H9 (cell line): ENCODE results near the gene CD79B. TPM values are rescaled to one million over a fixed set of nuclear protein-coding genes. Genes with fewer than 3 reads are reported as not detected.

Source experiments
- DNase-seq: peaks from one replicate; pipeline ENCODE4 v3.0.0-alpha.2; 2017
- H2AFZ ChIP-seq: one replicate; pipeline ENCODE4 v1.6.1; 2013; ENCODE audit warnings: mild to moderate bottlenecking, low read length, control low read depth, moderate library complexity
- H2AK5ac ChIP-seq: 2 replicates; pipeline ENCODE4 v1.6.1; 2013; ENCODE audit warnings: low read length, control low read depth, mixed read lengths; ENCODE audit not compliant: insufficient read length
- H2BK120ac ChIP-seq: one replicate; pipeline ENCODE4 v1.6.1; 2013; ENCODE audit warnings: low read depth, mild to moderate bottlenecking, low read length, control low read depth, inconsistent platforms; ENCODE audit not compliant: poor library complexity, severe bottlenecking
- H2BK12ac ChIP-seq: 2 replicates; pipeline ENCODE4 v1.6.1; 2013; ENCODE audit warnings: low read length, control low read depth, mixed read lengths, low read depth; ENCODE audit not compliant: insufficient read length
- H2BK15ac ChIP-seq: 2 replicates; pipeline ENCODE4 v1.6.1; 2013; ENCODE audit warnings: low read depth, low read length, control low read depth
- H2BK20ac ChIP-seq: one replicate; pipeline ENCODE4 v1.6.1; 2013; ENCODE audit warnings: low read depth, mild to moderate bottlenecking, low read length, control low read depth, inconsistent platforms; ENCODE audit not compliant: poor library complexity, severe bottlenecking
- H2BK5ac ChIP-seq: 2 replicates; pipeline ENCODE4 v1.6.1; 2013; ENCODE audit warnings: low read length, control low read depth, mixed read lengths; ENCODE audit not compliant: insufficient read length
- H3K14ac ChIP-seq: 2 replicates; pipeline ENCODE4 v1.6.1; 2013; ENCODE audit warnings: low read length, control low read depth; ENCODE audit not compliant: insufficient read depth
- H3K18ac ChIP-seq: 2 replicates; pipeline ENCODE4 v1.6.1; 2013; ENCODE audit warnings: low read depth, mild to moderate bottlenecking, mixed read lengths, low read length, control low read depth; ENCODE audit not compliant: insufficient read length
- H3K23ac ChIP-seq: 2 replicates; pipeline ENCODE4 v1.6.1; 2013; ENCODE audit warnings: low read length, control low read depth, mixed read lengths, low read depth; ENCODE audit not compliant: insufficient read length
- H3K23me2 ChIP-seq: 2 replicates; pipeline ENCODE4 v1.6.1; 2013; ENCODE audit warnings: low read depth, mild to moderate bottlenecking, mixed read lengths, low read length, control low read depth; ENCODE audit not compliant: insufficient read length, poor library complexity, severe bottlenecking
- H3K27ac ChIP-seq: 2 replicates; pipeline ENCODE4 v1.5.1; 2013; ENCODE audit warnings: low read length, control low read depth, mixed read lengths, low read depth; ENCODE audit not compliant: insufficient read length
- H3K27me3 ChIP-seq: 2 replicates; pipeline ENCODE4 v1.6.1; 2013; ENCODE audit warnings: low read length, control low read depth, inconsistent platforms; ENCODE audit not compliant: insufficient read depth
- H3K4ac ChIP-seq: 2 replicates; pipeline ENCODE4 v1.6.1; 2013; ENCODE audit warnings: low read depth, mild to moderate bottlenecking, control low read depth, inconsistent platforms, low read length, moderate library complexity
- H3K4me1 ChIP-seq: 2 replicates; pipeline ENCODE4 v1.6.1; 2013; ENCODE audit warnings: low read length, control low read depth, inconsistent platforms; ENCODE audit not compliant: insufficient read depth
- H3K4me2 ChIP-seq: 2 replicates; pipeline ENCODE4 v1.6.1; 2013; ENCODE audit warnings: low read length, control low read depth, mixed read lengths; ENCODE audit not compliant: insufficient read length, insufficient read depth
- H3K56ac ChIP-seq: 2 replicates; pipeline ENCODE4 v1.6.1; 2013; ENCODE audit warnings: low read depth, mild to moderate bottlenecking, mixed read lengths, low read length, control low read depth; ENCODE audit not compliant: insufficient read length
- H3K79me1 ChIP-seq: 2 replicates; pipeline ENCODE4 v1.6.1; 2013; ENCODE audit warnings: low read depth, mild to moderate bottlenecking, moderate library complexity, low read length, control low read depth, inconsistent platforms; ENCODE audit not compliant: insufficient read depth, poor library complexity, severe bottlenecking
- H3K79me2 ChIP-seq: 2 replicates; pipeline ENCODE4 v1.6.1; 2013; ENCODE audit warnings: low read length, control low read depth, inconsistent platforms; ENCODE audit not compliant: insufficient read depth
- H3K9ac ChIP-seq: 2 replicates; pipeline ENCODE4 v1.6.1; 2013; ENCODE audit warnings: low read length, control low read depth, mixed read lengths; ENCODE audit not compliant: insufficient read length; ENCODE audit errors: extremely low read depth
- H3K9me3 ChIP-seq: one replicate; pipeline ENCODE4 v1.6.1; 2013; ENCODE audit warnings: low read depth, low read length, inconsistent platforms; ENCODE audit not compliant: control insufficient read depth
- H3T11ph ChIP-seq: one replicate; pipeline ENCODE4 v1.6.1; 2013; ENCODE audit warnings: mild to moderate bottlenecking, low read length, control low read depth, inconsistent platforms
- H4K20me1 ChIP-seq: one replicate; pipeline ENCODE4 v1.6.1; 2013; ENCODE audit not compliant: control insufficient read depth, insufficient read length, insufficient read depth
- H4K5ac ChIP-seq: 2 replicates; pipeline ENCODE4 v1.6.1; 2013; ENCODE audit warnings: low read depth, mild to moderate bottlenecking, mixed read lengths, low read length, control low read depth; ENCODE audit not compliant: insufficient read length
- H4K8ac ChIP-seq: replicated peaks from 2 replicates; pipeline ENCODE4 v1.6.1; 2013; ENCODE audit warnings: low read length, control low read depth, mixed read lengths, low read depth; ENCODE audit not compliant: insufficient read length
- H4K91ac ChIP-seq: 2 replicates; pipeline ENCODE4 v1.6.1; 2013; ENCODE audit warnings: low read depth, mild to moderate bottlenecking, moderate library complexity, mixed read lengths, low read length, control low read depth; ENCODE audit not compliant: insufficient read length
- H3K27ac Mint-ChIP-seq, 3 experiments: 2 replicates in 2 of 3; 3 replicates in 1 of 3; pipeline ENCODE4 v1.8.0; 2020 to 2021; ENCODE audit warnings: mixed read lengths in 3 of 3, mild to moderate bottlenecking in 1 of 3, moderate library complexity in 1 of 3
- H3K27me3 Mint-ChIP-seq: 2 replicates; pipeline ENCODE4 v1.8.0; 2021; ENCODE audit warnings: low read depth, mild to moderate bottlenecking, moderate library complexity, mixed read lengths
- H3K36me3 Mint-ChIP-seq, 3 experiments: 2 replicates in 2 of 3; 3 replicates in 1 of 3; pipeline ENCODE4 v1.8.0; 2020 to 2021; ENCODE audit warnings: low read depth in 3 of 3, mixed read lengths in 3 of 3; ENCODE audit not compliant: insufficient read depth in 1 of 3
- H3K4me1 Mint-ChIP-seq, 2 experiments: 2 replicates each; pipeline ENCODE4 v1.8.0; 2020; ENCODE audit warnings: mixed read lengths in 2 of 2
- H3K4me3 Mint-ChIP-seq, 2 experiments: 2 replicates in 1 of 2; 3 replicates in 1 of 2; pipeline ENCODE4 v1.8.0; 2020 to 2021; ENCODE audit warnings: mild to moderate bottlenecking in 2 of 2, mixed read lengths in 2 of 2, moderate library complexity in 1 of 2
- H3K9me3 Mint-ChIP-seq, 2 experiments: 2 replicates in 1 of 2; 3 replicates in 1 of 2; pipeline ENCODE4 v1.8.0; 2020; ENCODE audit warnings: mild to moderate bottlenecking in 2 of 2, mixed read lengths in 2 of 2, moderate library complexity in 1 of 2
- CTCF ChIP-seq: fragments of 200-600 bp; sonication (generic); conservative IDR thresholded peaks from 3 replicates; pipeline ENCODE4 v1.8.0; 2021; ENCODE audit warnings: antibody characterized with exemption, mild to moderate bottlenecking
- WGBS: extraction: QIAGEN DNeasy Blood & Tissue Kit; methylation state at CpG from one replicate; pipeline ENCODE4 v1.1.7; 2013; ENCODE audit warnings: missing lambda C conversion rate, low lambda C conversion rate, mixed read lengths; ENCODE audit not compliant: insufficient read length; ENCODE audit errors: extremely low coverage; 5-methylcytosine and 5-hydroxymethylcytosine counted together
- total RNA-seq: library from RNA; stranded (reverse); gene quantifications from 2 replicates; pipeline ENCODE4 v1.2.1, GENCODE V29; 2021

The CD79B gene
- total RNA-seq, 1 experiment from 2014 or later: 0.96 TPM

- Histone ChIP-seq H3K79me2 (no peaks in the 10 kb centered on the region), H4K91ac (no peak overlapping the region), H2AK5ac (no peak overlapping the region), H2BK20ac (no peak overlapping the region), H2BK15ac (no peak overlapping the region), H3K18ac (no peak overlapping the region), H2BK120ac (no peak overlapping the region), H3K23me2 (no peaks in the 10 kb centered on the region), H4K20me1 (no peaks in the 10 kb centered on the region), H4K8ac (no peak overlapping the region), H3K56ac (no peak overlapping the region), H3K4me2 (no peak overlapping the region), H2AFZ (no peak overlapping the region), H3K4me1 (no peaks in the 10 kb centered on the region), H3K4ac (no peak overlapping the region), H3K14ac (no peak overlapping the region), H3K27ac (no peak overlapping the region), H3K9me3 (no peaks in the 10 kb centered on the region), H3K27me3 (no peaks in the 10 kb centered on the region), H3K23ac (no peak overlapping the region), H4K5ac (no peak overlapping the region), H3T11ph (no peak overlapping the region), H3K79me1 (no peaks in the 10 kb centered on the region), H3K9ac (no peak overlapping the region), H2BK5ac (no peak overlapping the region), H2BK12ac (no peak overlapping the region)
- TF ChIP-seq CTCF: no peak
- no peak overlapping the region for H3K4me3 Mint-ChIP-seq
- no peak for DNase-seq
- H3K27ac Mint-ChIP-seq: no peak overlapping the region
- WGBS: no CpG with 5 or more reads among the region's 24 CpGs
- H3K4me1 Mint-ChIP-seq: peaks cover 2 to 6% of the 10 kb centered on the region in 2 experiments; a peak in 2 of 4 replicates
- peaks cover 3% of the 10 kb centered on the region; the same call in 1 of the 2 replicates for H3K27me3 Mint-ChIP-seq
- H3K36me3 Mint-ChIP-seq: peaks cover 9 to 26% (median 11%) of the 10 kb centered on the region in 3 experiments; a peak in 6 of 7 replicates
- H3K9me3 Mint-ChIP-seq: no peaks in the 10 kb centered on the region
Observed at GRCh38 chr17:63944736-63945499, 12.8 kb upstream of the CD79B start.
